GM12878 (cell line): ENCODE data around the gene MMP20. TPM values are rescaled to one million over a fixed set of nuclear protein-coding genes. Genes with fewer than 3 reads are reported as not detected.

Source experiments
- ATAC-seq: fragments of 200-7000 bp; cut with Tn5 transposase; 3 replicates; pipeline ENCODE4 v1.9.1; 2020; ENCODE audit warnings: mild to moderate bottlenecking, moderate library complexity
- BruUV-seq: library from RNA; stranded (reverse); fragments of 400-500 nt; replicated peaks from 2 replicates; lab custom pipeline; 2021; lab: Mats Ljungman, UMichigan
- CTCF ChIA-PET: fragments of 300-600 bp; sonication (Branson Sonifier 250); formaldehyde crosslinking; extraction: SDS; loops from one replicate; lab custom pipeline; 2021; ENCODE audit warnings: inconsistent platforms; lab: Yijun Ruan, JAX
- POLR2A ChIA-PET: fragments of 350-600 bp; formaldehyde crosslinking; extraction: SDS; loops from one replicate; lab custom pipeline; 2021; ENCODE audit warnings: inconsistent platforms; lab: Charles Lee
- RAD21 ChIA-PET: fragments of 300-600 bp; sonication (Branson Sonifier 250); formaldehyde crosslinking; loops from one replicate; lab custom pipeline; 2023; ENCODE audit warnings: antibody characterized with exemption; ENCODE audit not compliant: unreplicated experiment; lab: Charles Lee
- SMC1A ChIA-PET: fragments of 300-600 bp; sonication (Branson Sonifier 250); formaldehyde crosslinking; loops from one replicate; lab custom pipeline; 2023; ENCODE audit not compliant: unreplicated experiment, uncharacterized antibody; lab: Charles Lee
- DNase-seq: peaks from one replicate; pipeline ENCODE4 v3.0.0-alpha.2; 2011; ENCODE audit warnings: low read depth, low spot score
- FAIRE-seq: peaks from 3 replicates; lab custom pipeline; 2011; peaks lifted over from hg19 to GRCh38; lab: Jason Lieb, UNC
- H2AFZ ChIP-seq: 2 replicates; pipeline ENCODE4 v1.6.0; 2011; ENCODE audit warnings: low read depth, low read length, control low read depth; ENCODE audit not compliant: control insufficient read depth
- H3K27ac ChIP-seq: 2 replicates; pipeline ENCODE4 v1.5.1; 2011; ENCODE audit warnings: control low read depth; ENCODE audit not compliant: control insufficient read depth, insufficient read depth
- H3K27me3 ChIP-seq, 2 experiments: replicated peaks in 1 of 2; 2 replicates each; pipeline versions ENCODE4 v1.6.0 to v1.6.1; 2011; ENCODE audit warnings: low read length in 1 of 2; ENCODE audit not compliant: control insufficient read depth in 2 of 2, insufficient read depth in 2 of 2
- H3K36me3 ChIP-seq, 2 experiments: 2 replicates each; pipeline ENCODE4 v1.5.1; 2011; ENCODE audit warnings: low read length in 1 of 2; ENCODE audit not compliant: control insufficient read depth in 2 of 2, insufficient read depth in 2 of 2
- H3K4me1 ChIP-seq: 2 replicates; pipeline ENCODE4 v1.6.1; 2011; ENCODE audit warnings: mild to moderate bottlenecking, low read length, moderate library complexity, mixed read lengths; ENCODE audit not compliant: control insufficient read depth, insufficient read depth
- H3K4me2 ChIP-seq: 2 replicates; pipeline ENCODE4 v1.6.0; 2011; ENCODE audit warnings: control low read depth; ENCODE audit not compliant: control insufficient read depth, insufficient read depth
- H3K4me3 ChIP-seq: fragments of 200-600 bp; sonication (generic); 2 replicates; pipeline ENCODE4 v1.5.1; 2016
- H3K79me2 ChIP-seq: 2 replicates; pipeline ENCODE4 v1.6.0; 2011; ENCODE audit warnings: low read length; ENCODE audit not compliant: control insufficient read depth, insufficient read depth
- H3K9ac ChIP-seq: 2 replicates; pipeline ENCODE4 v1.8.0; 2011; ENCODE audit warnings: low read length, control low read depth, mixed read lengths; ENCODE audit not compliant: control insufficient read depth, insufficient read depth
- H3K9me3 ChIP-seq: replicated peaks from 3 replicates; pipeline ENCODE4 v1.5.1; 2011; ENCODE audit warnings: mild to moderate bottlenecking, low read length; ENCODE audit not compliant: control insufficient read depth, insufficient read depth
- H4K20me1 ChIP-seq: 2 replicates; pipeline ENCODE4 v1.6.0; 2011; ENCODE audit not compliant: control insufficient read depth, insufficient read depth
- CREB1 ChIP-seq: IDR thresholded peaks from 2 replicates; pipeline ENCODE4 v1.6.1; 2012; ENCODE audit warnings: low read depth, mild to moderate bottlenecking, inconsistent platforms
- CREM ChIP-seq: IDR thresholded peaks from 2 replicates; pipeline ENCODE4 v1.6.1; 2014; ENCODE audit warnings: antibody characterized with exemption, low read depth
- EED ChIP-seq: sonication (generic); IDR thresholded peaks from 2 replicates; pipeline ENCODE4 v1.6.1; 2016; ENCODE audit warnings: antibody characterized with exemption, low read depth
- IKZF2 ChIP-seq, 2 experiments: fragments of 450-650 bp; IDR thresholded peaks; 2 replicates each; pipeline ENCODE4 v1.6.1; 2017; ENCODE audit warnings: mild to moderate bottlenecking in 2 of 2, moderate library complexity in 2 of 2
- NFYA ChIP-seq: IDR thresholded peaks from 2 replicates; pipeline ENCODE4 v1.6.1; 2011; ENCODE audit warnings: low read depth, mild to moderate bottlenecking, low read length, improper control_type of control experiment, borderline replicate concordance
- NFYB ChIP-seq: IDR thresholded peaks from 2 replicates; pipeline ENCODE4 v1.6.1; 2011; ENCODE audit warnings: low read depth, mild to moderate bottlenecking, low read length, improper control_type of control experiment, moderate library complexity; ENCODE audit not compliant: insufficient read depth
- RUNX3 ChIP-seq: IDR thresholded peaks from 2 replicates; pipeline ENCODE4 v1.6.1; 2012; ENCODE audit warnings: low read length, inconsistent platforms
- SUZ12 ChIP-seq: fragments of 200-600 bp; sonication (generic); IDR thresholded peaks from one replicate; pipeline ENCODE4 v1.6.1; 2018; ENCODE audit warnings: antibody characterized with exemption, mild to moderate bottlenecking; ENCODE audit not compliant: unreplicated experiment
- YY1 ChIP-seq: IDR thresholded peaks from 2 replicates; pipeline ENCODE4 v1.6.1; 2011; ENCODE audit warnings: low read depth, mild to moderate bottlenecking, low read length
- WGBS: methylation state at CpG from one replicate; pipeline ENCODE4 v1.1.6; 2016; ENCODE audit warnings: low lambda C conversion rate; ENCODE audit not compliant: insufficient replicate concordance, insufficient coverage; ENCODE audit errors: missing lambda C conversion rate; 5-methylcytosine and 5-hydroxymethylcytosine counted together
- in situ Hi-C: fragments of 300-500 bp; cut with MboI; formaldehyde crosslinking; loops from 9 replicates; pipeline ENCODE4 v1.14.3; 2018; ENCODE audit warnings: mixed read lengths
- intact Hi-C: fragments of 100-400 bp; cut with micrococcal nuclease; formaldehyde crosslinking; loops from one replicate; pipeline ENCODE4 v1.14.2; 2022; ENCODE audit not compliant: unreplicated experiment
- polyA plus RNA-seq, 11 experiments: library from polyadenylated mRNA; depleted of rRNA in 4 of 11; unstranded in 6 of 11; stranded (reverse) in 5 of 11; fragments of >200 nt; fragmentation: Nextera tagmentation in 4 of 11; fragmentation: Illumina TruSeq in 1 of 11; extraction: Ambion mirVana in 4 of 11; extraction: Trizol in 1 of 11; gene quantifications; 1 replicate in 1 of 11; 2 replicates in 10 of 11; pipeline versions ENCODE4 v1.2.1 to v1.2.3, GENCODE V29; 2011 to 2016; ENCODE audit warnings: inconsistent platforms in 2 of 11, missing spikeins in 2 of 11, low read depth in 1 of 11
- total RNA-seq, 4 experiments: library from RNA; depleted of rRNA in 3 of 4; stranded (reverse); fragments of >200 nt in 3 of 4; fragmentation: Illumina TruSeq in 1 of 4; extraction: Trizol in 1 of 4; gene quantifications; 2 replicates each; pipeline versions ENCODE4 v1.2.1 to v1.2.3, GENCODE V29; 2013 to 2021
- TF ChIP-seq, protein P1 (sequence below): IDR thresholded peaks from 2 replicates; pipeline ENCODE4 v1.6.1; 2012; ENCODE audit warnings: low read depth, low read length, improper control_type of control experiment
- TF ChIP-seq, protein P2 (sequence below): fragments of 450-650 bp; IDR thresholded peaks from 2 replicates; pipeline ENCODE4 v1.6.1; 2016; ENCODE audit warnings: mild to moderate bottlenecking
- TF ChIP-seq, protein P3 (sequence below): fragments of 450-650 bp; IDR thresholded peaks from 2 replicates; pipeline ENCODE4 v1.6.1; 2017; ENCODE audit warnings: mild to moderate bottlenecking, low read depth, inconsistent platforms; ENCODE audit not compliant: poor library complexity, severe bottlenecking

Gene MMP20
- total and polyA plus RNA-seq, 10 of the 15 experiments (the other 5 are each of a cell fraction or from before 2014, with no cell fraction given) = 0.10 to 0.57 (median 0.19) TPM; not detected in 2

DNA sequence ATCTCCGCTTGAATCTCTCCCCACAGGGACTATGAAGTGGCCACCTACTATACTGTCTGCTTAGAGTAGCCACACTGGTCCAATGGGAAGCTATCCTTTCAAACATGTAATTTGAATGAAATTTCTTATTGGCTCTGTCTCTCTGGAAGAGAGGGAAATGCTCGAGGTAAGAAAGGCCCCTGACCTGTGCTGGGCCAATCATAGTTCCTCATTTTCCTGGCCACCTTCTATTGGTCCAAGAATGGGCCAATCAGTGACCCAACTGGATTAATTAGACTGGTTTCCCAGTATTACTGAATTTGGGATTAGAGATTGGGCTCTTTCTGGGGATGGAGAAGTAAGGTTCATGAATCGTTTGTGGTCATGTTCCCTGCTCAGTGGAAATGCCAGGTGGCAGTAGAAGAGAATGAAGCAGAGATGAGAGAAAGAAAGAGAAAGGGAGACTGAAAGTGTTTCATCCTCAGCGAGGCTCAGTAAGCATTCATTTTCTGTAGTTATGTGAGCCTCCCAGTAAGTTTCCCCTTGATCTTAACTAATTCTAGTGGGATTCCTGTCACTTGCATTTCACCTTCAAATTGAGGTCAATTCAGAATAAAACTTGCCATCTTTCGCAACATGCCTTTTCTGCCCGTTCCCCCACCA, 8.4 kb upstream of the MMP20 start:
- in situ Hi-C loops = no loop called here
- Histone ChIP-seq H3K9me3 (no peaks in the 10 kb centered on the region), H3K4me1 (no peaks in the 10 kb centered on the region), H3K4me3 (no peak overlapping the region), H3K27me3 (no peaks in the 10 kb centered on the region; a peak in 2 of 4 replicates), H3K36me3 (no peaks in the 10 kb centered on the region), H3K79me2 (no peaks in the 10 kb centered on the region), H3K4me2 (no peak overlapping the region), H4K20me1 (no peaks in the 10 kb centered on the region), H3K27ac (no peak overlapping the region), H3K9ac (no peak overlapping the region), H2AFZ (no peak overlapping the region)
- FAIRE-seq (no peak), DNase-seq (no peak), ATAC-seq (peak; percentile 59)
- TF ChIP-seq NFYB (0 out of 2 replicates have a peak, but pooled peaks have one; percentile 14), RUNX3 (no peak)
- intact Hi-C loops = no loop called here
- RAD21 ChIA-PET = no interaction called here
- no TSS peak for BruUV-seq
- CTCF ChIA-PET = interaction anchor here (0.9 to 1.2 kb wide), 3 partner anchors 20 to 33 kb away, joined by 3 to 5 read pairs (median 3); no protein-coding TSS in a partner anchor
- POLR2A ChIA-PET = interaction anchor here (0.9 kb wide), 1 partner anchor 12 kb away, joined by 4 read pairs; no protein-coding TSS in a partner anchor
- SMC1A ChIA-PET = interaction anchor here (1.1 to 1.6 kb wide), 2 partner anchors 10 to 13 kb away, joined by 4 to 5 read pairs; no protein-coding TSS in a partner anchor
- 41% methylated on average over 6 of the region's 6 CpGs for WGBS

DNA sequence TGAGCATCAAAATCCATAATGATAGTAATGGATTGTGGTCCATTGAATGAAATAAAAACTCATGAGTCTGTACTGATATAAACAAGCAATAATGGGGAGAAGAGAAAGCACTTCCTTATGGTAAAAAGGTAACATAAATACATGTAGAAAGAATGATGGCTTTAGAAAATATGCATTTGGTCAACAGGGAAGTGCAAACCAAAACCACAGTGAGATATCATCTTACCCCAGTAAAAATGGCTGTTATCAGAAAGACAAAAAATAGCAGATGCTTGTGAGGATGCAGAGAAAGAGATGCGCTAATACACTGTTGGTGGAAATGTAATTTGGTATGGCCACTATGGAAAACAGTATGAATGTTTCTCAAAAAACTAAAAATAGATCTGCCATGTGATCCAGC, 6.9 kb upstream of the MMP20 start:
- no peak overlapping the region for H3K4me2 ChIP-seq
- RAD21 ChIA-PET = interaction anchor here (0.9 kb wide), 1 partner anchor 214 kb away, joined by 4 read pairs; no protein-coding TSS in a partner anchor
- H2AFZ ChIP-seq = no peak overlapping the region
- peaks cover 0 to 2% of the 10 kb centered on the region in 2 experiments; a peak in 3 of 4 replicates for H3K27me3 ChIP-seq
- FAIRE-seq = no peak
- CTCF ChIA-PET = interaction anchor here (2.2 kb wide), 1 partner anchor 34 kb away, joined by 7 read pairs; no protein-coding TSS in a partner anchor
- no peaks in the 10 kb centered on the region for H3K36me3 ChIP-seq
- 41% methylated on average over 1 of the region's 1 CpG for WGBS
- no TSS peak for BruUV-seq
- no peak overlapping the region for H3K27ac ChIP-seq
- H3K4me1 ChIP-seq = no peaks in the 10 kb centered on the region
- in situ Hi-C loops (no loop called here), intact Hi-C loops (no loop called here)
- SMC1A ChIA-PET = no interaction called here
- POLR2A ChIA-PET = no interaction called here
- no peak overlapping the region for H3K9ac ChIP-seq
- no peak overlapping the region for H3K4me3 ChIP-seq
- H4K20me1 ChIP-seq = no peaks in the 10 kb centered on the region
- H3K79me2 ChIP-seq = no peaks in the 10 kb centered on the region
- no peak for ATAC-seq
- H3K9me3 ChIP-seq = no peaks in the 10 kb centered on the region
- no peak for DNase-seq
- no peak for TF ChIP-seq EED
- no peak for TF ChIP-seq IKZF2 (IDR thresholded peaks at IDR 0.05)
- TF ChIP-seq, protein P1, sequence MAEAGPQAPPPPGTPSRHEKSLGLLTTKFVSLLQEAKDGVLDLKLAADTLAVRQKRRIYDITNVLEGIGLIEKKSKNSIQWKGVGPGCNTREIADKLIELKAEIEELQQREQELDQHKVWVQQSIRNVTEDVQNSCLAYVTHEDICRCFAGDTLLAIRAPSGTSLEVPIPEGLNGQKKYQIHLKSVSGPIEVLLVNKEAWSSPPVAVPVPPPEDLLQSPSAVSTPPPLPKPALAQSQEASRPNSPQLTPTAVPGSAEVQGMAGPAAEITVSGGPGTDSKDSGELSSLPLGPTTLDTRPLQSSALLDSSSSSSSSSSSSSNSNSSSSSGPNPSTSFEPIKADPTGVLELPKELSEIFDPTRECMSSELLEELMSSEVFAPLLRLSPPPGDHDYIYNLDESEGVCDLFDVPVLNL = no peak
- no peak for TF ChIP-seq YY1
- no peak for TF ChIP-seq CREM
- TF ChIP-seq SUZ12 = no peak
- TF ChIP-seq, protein P2, sequence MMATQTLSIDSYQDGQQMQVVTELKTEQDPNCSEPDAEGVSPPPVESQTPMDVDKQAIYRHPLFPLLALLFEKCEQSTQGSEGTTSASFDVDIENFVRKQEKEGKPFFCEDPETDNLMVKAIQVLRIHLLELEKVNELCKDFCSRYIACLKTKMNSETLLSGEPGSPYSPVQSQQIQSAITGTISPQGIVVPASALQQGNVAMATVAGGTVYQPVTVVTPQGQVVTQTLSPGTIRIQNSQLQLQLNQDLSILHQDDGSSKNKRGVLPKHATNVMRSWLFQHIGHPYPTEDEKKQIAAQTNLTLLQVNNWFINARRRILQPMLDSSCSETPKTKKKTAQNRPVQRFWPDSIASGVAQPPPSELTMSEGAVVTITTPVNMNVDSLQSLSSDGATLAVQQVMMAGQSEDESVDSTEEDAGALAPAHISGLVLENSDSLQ = no peak
- TF ChIP-seq NFYA = no peak
- TF ChIP-seq, protein P3, sequence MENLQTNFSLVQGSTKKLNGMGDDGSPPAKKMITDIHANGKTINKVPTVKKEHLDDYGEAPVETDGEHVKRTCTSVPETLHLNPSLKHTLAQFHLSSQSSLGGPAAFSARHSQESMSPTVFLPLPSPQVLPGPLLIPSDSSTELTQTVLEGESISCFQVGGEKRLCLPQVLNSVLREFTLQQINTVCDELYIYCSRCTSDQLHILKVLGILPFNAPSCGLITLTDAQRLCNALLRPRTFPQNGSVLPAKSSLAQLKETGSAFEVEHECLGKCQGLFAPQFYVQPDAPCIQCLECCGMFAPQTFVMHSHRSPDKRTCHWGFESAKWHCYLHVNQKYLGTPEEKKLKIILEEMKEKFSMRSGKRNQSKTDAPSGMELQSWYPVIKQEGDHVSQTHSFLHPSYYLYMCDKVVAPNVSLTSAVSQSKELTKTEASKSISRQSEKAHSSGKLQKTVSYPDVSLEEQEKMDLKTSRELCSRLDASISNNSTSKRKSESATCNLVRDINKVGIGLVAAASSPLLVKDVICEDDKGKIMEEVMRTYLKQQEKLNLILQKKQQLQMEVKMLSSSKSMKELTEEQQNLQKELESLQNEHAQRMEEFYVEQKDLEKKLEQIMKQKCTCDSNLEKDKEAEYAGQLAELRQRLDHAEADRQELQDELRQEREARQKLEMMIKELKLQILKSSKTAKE = no peak
- no peak for TF ChIP-seq CREB1
